CD14-positive monocyte (primary cell): ENCODE results near the gene THSD4. TPM values are rescaled to one million over a fixed set of nuclear protein-coding genes. Genes with fewer than 3 reads are reported as not detected.

Experiments used
- DNase-seq, 3 donors: peaks; one replicate each; pipeline ENCODE4 v3.0.0-alpha.2; 2011 to 2022
- H2AFZ ChIP-seq: 2 replicates; pipeline ENCODE4 v1.6.0; 2012; ENCODE audit warnings: mild to moderate bottlenecking, low read depth, low read length, inconsistent platforms; ENCODE audit not compliant: insufficient read depth, poor library complexity, severe bottlenecking
- H3K27ac ChIP-seq, 2 donors: 1 replicate in 1 of 2; 2 replicates in 1 of 2; pipeline ENCODE4 v1.5.1; 2012 to 2013; ENCODE audit warnings: low read length in 2 of 2, control low read depth in 1 of 2, inconsistent platforms in 1 of 2, low read depth in 1 of 2, mild to moderate bottlenecking in 1 of 2
- H3K27me3 ChIP-seq, 2 donors: one replicate each; pipeline versions ENCODE4 v1.6.0 to v1.6.1; 2011 to 2013; ENCODE audit warnings: low read length in 2 of 2; ENCODE audit not compliant: control insufficient read depth in 2 of 2, insufficient read depth in 2 of 2
- H3K36me3 ChIP-seq, 2 donors: replicated peaks in 1 of 2; 1 replicate in 1 of 2; 2 replicates in 1 of 2; pipeline versions ENCODE4 v1.5.1 to v1.6.1; 2012 to 2013; ENCODE audit warnings: low read length in 2 of 2, control low read depth in 1 of 2, inconsistent platforms in 1 of 2, mild to moderate bottlenecking in 1 of 2; ENCODE audit not compliant: insufficient read depth in 2 of 2, control insufficient read depth in 1 of 2
- H3K4me1 ChIP-seq, 2 donors: 1 replicate in 1 of 2; 2 replicates in 1 of 2; pipeline versions ENCODE4 v1.5.1 to v1.6.1; 2012 to 2013; ENCODE audit warnings: low read length in 2 of 2, control low read depth in 1 of 2, inconsistent platforms in 1 of 2, mild to moderate bottlenecking in 1 of 2, moderate library complexity in 1 of 2; ENCODE audit not compliant: insufficient read depth in 2 of 2, control insufficient read depth in 1 of 2
- H3K4me2 ChIP-seq: replicated peaks from 2 replicates; pipeline ENCODE3; 2012; ENCODE audit warnings: low read length, moderate library complexity, mild to moderate bottlenecking; ENCODE audit not compliant: poor library complexity, severe bottlenecking; ENCODE audit errors: extremely low read depth
- H3K4me3 ChIP-seq, 3 experiments: fragments of 200-600 bp in 1 of 3; sonication (generic) in 1 of 3; replicated peaks in 1 of 3; 1 replicate in 2 of 3; 2 replicates in 1 of 3; pipeline ENCODE4 v1.5.1; 2011 to 2013; ENCODE audit warnings: low read length in 3 of 3, mild to moderate bottlenecking in 3 of 3, control low read depth in 2 of 3, low read depth in 2 of 3, inconsistent platforms in 1 of 3, moderate library complexity in 1 of 3
- H3K79me2 ChIP-seq: 2 replicates; pipeline ENCODE4 v1.6.0; 2012; ENCODE audit warnings: mild to moderate bottlenecking, control low read depth, inconsistent platforms, low read length, moderate library complexity; ENCODE audit not compliant: insufficient read depth
- H3K9ac ChIP-seq: 2 replicates; pipeline ENCODE4 v1.6.0; 2017; ENCODE audit warnings: low read length, mild to moderate bottlenecking; ENCODE audit not compliant: insufficient read depth, poor library complexity, severe bottlenecking
- H3K9me3 ChIP-seq, 2 donors: replicated peaks in 1 of 2; 1 replicate in 1 of 2; 2 replicates in 1 of 2; pipeline versions ENCODE4 v1.5.1 to v1.6.1; 2012 to 2013; ENCODE audit warnings: low read length in 2 of 2, control low read depth in 1 of 2; ENCODE audit not compliant: control insufficient read depth in 1 of 2, insufficient read depth in 1 of 2
- H4K20me1 ChIP-seq: 2 replicates; pipeline ENCODE4 v1.6.0; 2012; ENCODE audit warnings: mild to moderate bottlenecking, low read length, control low read depth, moderate library complexity; ENCODE audit not compliant: insufficient read depth
- H3K27ac Mint-ChIP-seq, 7 donors: one replicate each; pipeline ENCODE4 v1.8.0; 2020; ENCODE audit warnings: mild to moderate bottlenecking in 7 of 7, mixed read lengths in 7 of 7, moderate library complexity in 6 of 7, inconsistent platforms in 2 of 7
- H3K27me3 Mint-ChIP-seq, 3 donors: one replicate each; pipeline ENCODE4 v1.8.0; 2021 to 2022; ENCODE audit warnings: low read depth in 3 of 3, mild to moderate bottlenecking in 3 of 3, mixed read lengths in 3 of 3, moderate library complexity in 3 of 3, inconsistent platforms in 1 of 3
- H3K36me3 Mint-ChIP-seq, 2 donors: one replicate each; pipeline ENCODE4 v1.8.0; 2020; ENCODE audit warnings: mixed read lengths in 2 of 2, inconsistent platforms in 1 of 2, mild to moderate bottlenecking in 1 of 2
- H3K4me1 Mint-ChIP-seq: one replicate; pipeline ENCODE4 v1.8.0; 2020; ENCODE audit warnings: mild to moderate bottlenecking, mixed read lengths
- H3K4me3 Mint-ChIP-seq, 2 donors: one replicate each; pipeline ENCODE4 v1.8.0; 2020; ENCODE audit warnings: mild to moderate bottlenecking in 2 of 2, mixed read lengths in 2 of 2, moderate library complexity in 1 of 2
- H3K9me3 Mint-ChIP-seq, 7 donors: one replicate each; pipeline ENCODE4 v1.8.0; 2020 to 2022; ENCODE audit warnings: mixed read lengths in 7 of 7, mild to moderate bottlenecking in 6 of 7, moderate library complexity in 6 of 7, inconsistent platforms in 2 of 7
- WGBS: methylation state at CpG from one replicate; pipeline ENCODE4 v1.1.5; 2013; ENCODE audit warnings: missing lambda C conversion rate; ENCODE audit not compliant: insufficient coverage; 5-methylcytosine and 5-hydroxymethylcytosine counted together
- intact Hi-C, 2 donors: fragments of 100-400 bp; cut with micrococcal nuclease; formaldehyde crosslinking; loops; one replicate each; pipeline versions ENCODE4 v1.15.0 to v1.15.1; 2023
- polyA plus RNA-seq, 3 donors: library from polyadenylated mRNA; depleted of rRNA in 1 of 3; unstranded in 2 of 3; stranded (reverse) in 1 of 3; fragments of 300-500 nt in 2 of 3; fragments of >200 nt in 1 of 3; fragmentation: Illumina TruSeq in 2 of 3; gene quantifications; 1 replicate in 2 of 3; 2 replicates in 1 of 3; pipeline ENCODE4 v1.2.3, GENCODE V29; 2012 to 2021
- TF ChIP-seq, protein P1 (sequence below): fragments of 200-600 bp; IDR thresholded peaks from one replicate; pipeline ENCODE4 v1.8.0; 2022; ENCODE audit warnings: antibody characterized with exemption, mild to moderate bottlenecking

The THSD4 gene
- polyA plus RNA-seq, 3 donors = not detected

DNA sequence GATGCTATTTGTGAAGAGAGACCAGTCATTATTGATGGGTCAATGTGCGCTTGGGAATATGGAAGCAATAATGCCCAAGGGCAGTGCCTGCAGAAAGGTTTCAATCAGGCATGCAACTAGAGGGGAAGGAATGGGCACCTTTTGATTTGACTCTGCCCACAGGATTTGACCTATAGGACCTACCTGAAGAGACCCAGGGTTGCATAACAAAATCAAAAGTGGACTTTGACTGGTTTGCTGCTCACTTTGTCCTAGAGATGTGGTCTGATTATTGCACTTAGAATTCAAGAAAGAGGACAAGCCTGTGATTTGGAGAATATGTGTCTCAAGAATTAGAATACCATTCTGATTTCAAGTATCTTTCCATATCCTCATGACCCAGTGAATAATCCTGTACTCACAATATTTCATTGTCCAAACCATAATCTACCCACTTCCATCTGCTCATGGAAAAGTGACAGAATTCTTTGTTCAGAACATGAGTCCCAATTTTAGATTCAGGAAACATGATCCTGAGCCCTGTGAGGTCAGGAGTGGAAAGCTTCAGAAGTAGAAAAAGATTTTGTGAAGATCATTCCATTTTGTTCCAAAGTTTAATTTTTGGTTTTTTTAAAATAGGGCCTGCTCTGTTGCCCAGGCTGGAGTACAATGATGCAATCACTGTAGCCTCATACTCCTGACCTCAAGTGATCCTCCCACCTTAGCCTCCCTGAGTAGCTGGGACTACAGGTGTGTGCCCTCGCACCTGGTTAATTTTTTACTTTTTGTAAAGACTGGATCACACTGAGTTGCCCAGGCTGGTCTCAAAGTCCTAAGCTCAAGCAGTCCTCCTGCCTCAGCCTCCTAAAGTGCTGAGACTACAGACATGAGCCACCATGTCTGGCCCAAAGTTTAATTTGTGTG, 543.8 kb downstream of the THSD4 start:
- no peaks in the 10 kb centered on the region for H3K36me3 ChIP-seq
- WGBS = 83% methylated on average over 2 of the region's 2 CpGs
- Mint-ChIP-seq H3K27me3 (peaks cover 3 to 13% (median 11%) of the 10 kb centered on the region in 3 donors), H3K4me1 (no peaks in the 10 kb centered on the region), H3K27ac (no peak overlapping the region), H3K9me3 (no peaks in the 10 kb centered on the region), H3K36me3 (no peaks in the 10 kb centered on the region), H3K4me3 (no peak overlapping the region)
- DNase-seq = no peak
- TF ChIP-seq, protein P1, sequence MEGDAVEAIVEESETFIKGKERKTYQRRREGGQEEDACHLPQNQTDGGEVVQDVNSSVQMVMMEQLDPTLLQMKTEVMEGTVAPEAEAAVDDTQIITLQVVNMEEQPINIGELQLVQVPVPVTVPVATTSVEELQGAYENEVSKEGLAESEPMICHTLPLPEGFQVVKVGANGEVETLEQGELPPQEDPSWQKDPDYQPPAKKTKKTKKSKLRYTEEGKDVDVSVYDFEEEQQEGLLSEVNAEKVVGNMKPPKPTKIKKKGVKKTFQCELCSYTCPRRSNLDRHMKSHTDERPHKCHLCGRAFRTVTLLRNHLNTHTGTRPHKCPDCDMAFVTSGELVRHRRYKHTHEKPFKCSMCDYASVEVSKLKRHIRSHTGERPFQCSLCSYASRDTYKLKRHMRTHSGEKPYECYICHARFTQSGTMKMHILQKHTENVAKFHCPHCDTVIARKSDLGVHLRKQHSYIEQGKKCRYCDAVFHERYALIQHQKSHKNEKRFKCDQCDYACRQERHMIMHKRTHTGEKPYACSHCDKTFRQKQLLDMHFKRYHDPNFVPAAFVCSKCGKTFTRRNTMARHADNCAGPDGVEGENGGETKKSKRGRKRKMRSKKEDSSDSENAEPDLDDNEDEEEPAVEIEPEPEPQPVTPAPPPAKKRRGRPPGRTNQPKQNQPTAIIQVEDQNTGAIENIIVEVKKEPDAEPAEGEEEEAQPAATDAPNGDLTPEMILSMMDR = no peak
- H3K4me1 ChIP-seq = no peaks in the 10 kb centered on the region
- H3K9ac ChIP-seq = no peak overlapping the region
- H3K27ac ChIP-seq = no peak overlapping the region
- H4K20me1 ChIP-seq = no peaks in the 10 kb centered on the region
- H3K4me3 ChIP-seq = no peak overlapping the region
- no peak overlapping the region for H2AFZ ChIP-seq
- no peaks in the 10 kb centered on the region for H3K79me2 ChIP-seq
- intact Hi-C loops = no loop called here
- H3K9me3 ChIP-seq = no peaks in the 10 kb centered on the region
- no peak overlapping the region for H3K4me2 ChIP-seq
- no peaks in the 10 kb centered on the region for H3K27me3 ChIP-seq

DNA sequence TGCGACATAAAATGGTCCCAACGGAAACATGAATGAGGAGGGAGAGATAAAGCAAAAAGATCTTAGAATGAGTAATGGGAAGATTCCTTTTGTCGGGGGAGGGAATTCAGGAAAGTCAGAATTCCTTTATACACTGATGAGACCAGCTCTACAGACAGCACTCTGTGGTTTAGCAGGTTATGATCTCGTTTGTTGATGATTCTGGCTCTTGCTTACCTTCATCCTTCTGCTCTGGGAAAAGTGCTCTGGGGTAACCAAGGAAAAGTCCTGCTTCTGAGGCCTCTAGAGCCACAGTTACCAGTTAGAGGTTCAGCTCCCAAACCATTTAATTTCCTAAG, 544.4 kb downstream of the THSD4 start:
- no peaks in the 10 kb centered on the region for H3K4me1 Mint-ChIP-seq
- 60% methylated on average over 1 of the region's 4 CpGs for WGBS
- no peak overlapping the region for H2AFZ ChIP-seq

More for the DNA sequence above, 544.4 kb downstream of the THSD4 start:
- Histone ChIP-seq H3K4me3 (no peak overlapping the region), H4K20me1 (no peaks in the 10 kb centered on the region), H3K36me3 (no peaks in the 10 kb centered on the region), H3K27me3 (no peaks in the 10 kb centered on the region), H3K4me1 (no peaks in the 10 kb centered on the region), H3K9ac (no peak overlapping the region), H3K27ac (no peak overlapping the region), H3K4me2 (no peak overlapping the region), H3K79me2 (no peaks in the 10 kb centered on the region), H3K9me3 (no peaks in the 10 kb centered on the region)
- H3K27me3 Mint-ChIP-seq = peaks cover 3 to 13% (median 11%) of the 10 kb centered on the region in 3 donors
- no peak overlapping the region for H3K4me3 Mint-ChIP-seq
- intact Hi-C loops = no loop called here
- H3K27ac Mint-ChIP-seq = no peak overlapping the region
- no peaks in the 10 kb centered on the region for H3K36me3 Mint-ChIP-seq
- DNase-seq = no peak
- TF ChIP-seq, protein P1 = no peak
- peaks cover 0 to 2% (median 0%) of the 10 kb centered on the region in 7 donors for H3K9me3 Mint-ChIP-seq
